Small intestine (tissue), 7 donors: ENCODE results near the gene CDV3. TPM values are rescaled to one million over a fixed set of nuclear protein-coding genes. Genes with fewer than 3 reads are reported as not detected.
A peak's percentile ranks its signal among the peaks of the same experiment; 100 is the strongest.

ENCODE experiments used
- DNase-seq, 2 donors: peaks; one replicate each; pipeline versions ENCODE4 v3.0.0 to v3.0.0-alpha.2; 2013
- FAIRE-seq: peaks from 2 replicates; lab custom pipeline; 2012; peaks lifted over from hg19 to GRCh38; lab: Jason Lieb, UNC
- H3K27ac ChIP-seq, 3 donors: one replicate each; pipeline ENCODE4 v1.5.1; 2013; ENCODE audit warnings: low read length in 2 of 3, mild to moderate bottlenecking in 2 of 3, control low read depth in 1 of 3, inconsistent platforms in 1 of 3, low read depth in 1 of 3, moderate library complexity in 1 of 3
- H3K27me3 ChIP-seq, 3 donors: one replicate each; pipeline ENCODE4 v1.6.1; 2013; ENCODE audit warnings: low read length in 3 of 3, inconsistent platforms in 1 of 3; ENCODE audit not compliant: control insufficient read depth in 3 of 3, insufficient read depth in 3 of 3
- H3K36me3 ChIP-seq, 3 donors: one replicate each; pipeline ENCODE4 v1.6.1; 2013; ENCODE audit warnings: low read length in 3 of 3, inconsistent platforms in 1 of 3, low read depth in 1 of 3, mild to moderate bottlenecking in 1 of 3, moderate library complexity in 1 of 3; ENCODE audit not compliant: control insufficient read depth in 3 of 3, insufficient read depth in 2 of 3
- H3K4me1 ChIP-seq, 3 donors: one replicate each; pipeline ENCODE4 v1.6.1; 2013; ENCODE audit warnings: low read length in 2 of 3, inconsistent platforms in 1 of 3, low read depth in 1 of 3, mild to moderate bottlenecking in 1 of 3, moderate library complexity in 1 of 3; ENCODE audit not compliant: control insufficient read depth in 3 of 3, insufficient read depth in 2 of 3
- H3K4me3 ChIP-seq, 3 donors: one replicate each; pipeline ENCODE4 v1.5.1; 2013; ENCODE audit warnings: low read length in 3 of 3, control low read depth in 1 of 3, inconsistent platforms in 1 of 3, low read depth in 1 of 3, mild to moderate bottlenecking in 1 of 3, moderate library complexity in 1 of 3
- H3K9me3 ChIP-seq, 2 donors: one replicate each; pipeline ENCODE4 v1.6.1; 2013; ENCODE audit warnings: low read depth in 1 of 2, low read length in 1 of 2; ENCODE audit not compliant: control insufficient read depth in 2 of 2, insufficient read depth in 1 of 2
- WGBS, 3 donors: extraction: QIAGEN DNeasy Blood & Tissue Kit; methylation state at CpG; one replicate each; pipeline ENCODE4 v1.1.7; 2013; 5-methylcytosine and 5-hydroxymethylcytosine counted together
- polyA plus RNA-seq, 4 donors: library from polyadenylated mRNA; stranded (reverse) in 3 of 4; unstranded in 1 of 4; fragments of 200-250 nt in 3 of 4; fragments of 120-200 nt in 1 of 4; gene quantifications; one replicate each; pipeline versions ENCODE4 v1.2.1 to v1.2.3, GENCODE V29; 2013
- donor health status: healthy with polysubstance abuse.
- donor health status: control.
- donor health status: control.
- donor health status: Bipolar disorder and iron deficiency.
- donor health status: healthy.

Gene CDV3
- polyA plus RNA-seq, 4 donors: 43.2 to 114 (median 59.5) TPM

DNA sequence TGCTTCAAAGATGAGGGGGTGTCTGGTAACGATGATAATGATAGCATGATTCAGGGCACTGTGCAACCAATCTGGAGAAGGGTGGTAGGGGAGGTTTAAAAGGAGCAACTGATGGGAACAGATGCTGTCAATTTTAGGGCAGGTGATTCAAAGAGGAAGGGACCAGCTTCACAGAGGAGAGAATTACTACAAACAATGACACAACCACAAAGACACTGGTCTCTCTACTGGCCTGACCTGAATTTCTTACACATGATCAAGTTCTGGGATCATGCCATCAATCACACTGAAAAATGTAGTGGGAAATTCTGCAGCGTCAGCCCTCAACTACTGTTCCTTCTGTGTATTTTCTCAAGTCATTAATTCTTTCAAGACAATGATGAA, 2.6 kb upstream of the CDV3 start:
- Histone ChIP-seq H3K27ac (no peak overlapping the region), H3K4me1 (peaks cover 0 to 5% (median under 1%) of the 10 kb centered on the region in 3 donors)
- FAIRE-seq: no peak

DNA sequence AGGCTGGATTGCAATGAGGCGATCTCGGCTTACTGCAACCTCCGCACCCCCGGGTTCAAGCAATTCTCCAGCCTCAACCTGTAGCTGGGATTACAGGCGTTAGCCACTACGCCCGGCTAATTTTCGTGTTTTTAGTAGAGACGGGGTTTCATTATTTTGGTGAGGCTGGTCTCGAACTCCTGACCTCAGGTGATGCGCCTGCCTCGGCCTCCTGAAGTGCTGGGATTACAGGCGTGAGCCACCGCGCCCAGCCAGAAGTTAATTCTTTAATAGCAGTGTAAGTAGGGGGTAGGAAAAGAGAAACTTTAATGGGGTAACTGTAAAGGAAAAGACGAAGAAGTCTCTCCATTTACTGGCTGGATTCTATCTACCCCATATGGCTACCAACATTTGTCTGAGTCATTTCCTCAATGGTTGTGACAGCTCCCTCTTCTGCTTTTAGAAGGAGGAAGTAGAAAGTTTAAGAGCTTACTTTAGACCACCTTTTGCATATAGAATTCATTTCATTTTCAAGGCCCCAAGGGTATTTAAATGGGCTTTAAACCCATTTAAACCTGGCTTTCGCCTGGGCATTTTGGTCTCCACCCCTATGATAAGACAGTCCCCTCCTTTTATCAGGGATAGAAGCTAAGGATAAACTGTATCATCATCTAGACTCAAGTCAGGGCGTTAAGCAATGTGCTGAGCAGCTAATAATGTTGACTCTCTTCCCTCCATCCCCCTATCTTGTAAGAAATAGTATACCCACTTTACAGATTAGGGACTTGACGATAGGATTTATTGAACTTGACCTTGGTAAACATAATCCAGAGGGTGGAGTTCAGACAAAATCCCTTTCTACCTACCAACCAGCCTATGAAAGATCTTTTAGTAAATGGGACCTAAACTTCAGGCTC, 1.1 kb upstream of the CDV3 start:
- Histone ChIP-seq H3K9me3 (no peaks in the 10 kb centered on the region), H3K36me3 (peaks cover 0 to 1% (median 0%) of the 10 kb centered on the region in 3 donors), H3K27me3 (no peaks in the 10 kb centered on the region), H3K4me1 (peaks cover 0 to 5% (median 4%) of the 10 kb centered on the region in 3 donors), H3K27ac (peak overlapping the region; percentile 84 to 92 (median 92)), H3K4me3 (peak overlapping the region in 1 of 3 donors; percentile 42)
- FAIRE-seq: no peak
- 75 to 82% (median 78%) methylated on average over 19 of the region's 19 CpGs for WGBS, 3 donors
- DNase-seq: peak in 1 of 2 donors; percentile 26

More for the DNA sequence above, 2.6 kb upstream of the CDV3 start:
- no peak for DNase-seq
- no peak overlapping the region for H3K4me3 ChIP-seq
- WGBS, 3 donors: 82 to 95% (median 92%) methylated on average over 2 of the region's 2 CpGs
- H3K36me3 ChIP-seq: no peaks in the 10 kb centered on the region
- no peaks in the 10 kb centered on the region for H3K9me3 ChIP-seq
- no peaks in the 10 kb centered on the region for H3K27me3 ChIP-seq

DNA sequence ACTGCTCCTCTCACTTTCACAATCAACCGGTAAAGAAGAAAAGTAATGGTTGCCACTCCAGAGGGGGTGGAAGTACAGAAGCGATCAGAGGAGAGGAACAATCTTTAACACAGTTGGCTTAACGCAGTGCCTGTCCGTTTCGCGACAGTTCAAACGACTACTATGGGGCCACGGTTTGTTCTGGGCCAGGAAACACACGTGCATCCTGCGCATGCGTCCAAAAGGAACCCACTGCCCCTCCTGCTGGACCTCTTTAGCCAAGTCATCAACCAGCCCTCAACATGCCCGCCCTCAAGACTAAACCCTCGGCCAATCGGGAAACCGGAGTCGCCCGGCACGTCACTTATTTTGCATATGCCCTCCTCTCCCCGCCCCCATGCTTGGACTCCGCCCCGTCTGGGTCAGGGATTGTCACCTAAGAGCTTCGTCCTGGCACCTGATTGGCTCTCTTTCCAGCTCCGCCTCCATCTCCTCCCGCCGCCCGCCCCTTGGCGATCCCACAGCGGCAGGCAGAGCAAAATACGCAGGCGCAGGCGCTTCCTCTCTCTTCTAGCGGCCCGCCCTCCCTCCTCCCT, 345 bp upstream of the CDV3 start:
- DNase-seq (peak; percentile 100), FAIRE-seq (no peak)
- peaks cover 0 to 6% (median 5%) of the 10 kb centered on the region in 3 donors for H3K4me1 ChIP-seq
- no peaks in the 10 kb centered on the region for H3K9me3 ChIP-seq
- H3K36me3 ChIP-seq: peaks cover 3 to 6% (median 5%) of the 10 kb centered on the region in 3 donors
- H3K27me3 ChIP-seq: no peaks in the 10 kb centered on the region
- peak overlapping the region; percentile 43 to 96 (median 88) for H3K4me3 ChIP-seq
- 1% methylated on average over 32 to 33 of the region's 33 CpGs for WGBS, 3 donors
- H3K27ac ChIP-seq: peak overlapping the region; percentile 84 to 99 (median 92)

DNA sequence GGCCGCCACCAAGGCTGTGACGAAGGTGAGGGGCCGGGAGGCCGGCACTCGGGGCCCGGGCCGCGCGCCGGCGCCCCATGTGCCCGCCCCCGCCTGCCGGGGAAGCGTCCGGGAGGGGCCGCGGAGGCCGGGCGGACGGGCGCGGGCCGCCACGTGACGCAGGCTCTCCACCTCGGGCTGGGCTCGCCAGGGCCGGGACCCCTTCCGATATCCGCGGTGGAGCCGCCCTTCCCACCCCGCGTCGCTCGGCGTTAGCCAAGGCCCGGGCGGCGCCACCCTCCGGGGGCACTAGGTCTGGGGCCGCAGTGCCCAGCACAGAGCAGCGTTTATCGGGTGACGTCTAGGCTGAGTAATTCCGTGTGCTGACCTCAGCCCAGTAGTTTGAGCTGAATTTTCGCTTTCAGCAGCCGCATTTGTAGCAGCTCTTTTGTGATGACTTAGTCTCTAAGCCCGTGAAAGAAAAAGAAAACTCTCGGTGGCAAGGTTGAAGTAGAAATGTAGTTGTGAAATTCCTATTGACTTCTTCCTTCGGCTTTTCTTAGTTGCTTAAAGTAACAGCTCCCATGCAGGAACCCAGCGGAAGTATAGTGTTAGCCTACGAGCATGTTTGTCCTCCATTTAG, 885 bp downstream of the CDV3 start:
- 0 to 1% (median 0%) methylated on average over 25 to 54 of the region's 54 CpGs for WGBS, 3 donors
- Histone ChIP-seq H3K9me3 (no peaks in the 10 kb centered on the region), H3K36me3 (peaks cover 3 to 9% (median 9%) of the 10 kb centered on the region in 3 donors), H3K4me3 (peak overlapping the region; percentile 88 to 96 (median 90)), H3K27ac (peak overlapping the region; percentile 95 to 99 (median 97)), H3K4me1 (peaks cover 3 to 13% (median 10%) of the 10 kb centered on the region in 3 donors), H3K27me3 (no peaks in the 10 kb centered on the region)
- FAIRE-seq: no peak
- DNase-seq: peak; percentile 77 to 91

DNA sequence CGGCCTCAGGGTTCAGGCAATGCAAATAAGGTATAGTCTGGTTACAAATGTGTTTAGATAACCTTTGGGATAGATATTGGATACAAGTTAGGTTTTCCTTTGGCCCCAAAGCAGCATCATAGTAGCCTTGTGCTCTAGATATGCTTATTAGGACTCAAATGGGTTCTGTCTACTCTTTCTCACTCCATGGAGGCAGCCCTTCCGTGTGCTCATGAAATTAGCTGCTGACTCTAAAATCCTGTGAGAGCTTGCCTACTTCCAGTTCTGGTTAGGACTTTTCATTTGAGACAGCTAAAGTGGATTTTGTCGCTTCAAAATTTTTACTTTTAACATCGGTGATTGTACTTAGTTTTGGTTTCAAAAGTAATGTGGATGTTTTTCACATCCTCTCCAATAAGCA, 1.6 kb downstream of the CDV3 start:
- 22 to 26% (median 24%) methylated on average over 4 of the region's 4 CpGs for WGBS, 3 donors

DNA sequence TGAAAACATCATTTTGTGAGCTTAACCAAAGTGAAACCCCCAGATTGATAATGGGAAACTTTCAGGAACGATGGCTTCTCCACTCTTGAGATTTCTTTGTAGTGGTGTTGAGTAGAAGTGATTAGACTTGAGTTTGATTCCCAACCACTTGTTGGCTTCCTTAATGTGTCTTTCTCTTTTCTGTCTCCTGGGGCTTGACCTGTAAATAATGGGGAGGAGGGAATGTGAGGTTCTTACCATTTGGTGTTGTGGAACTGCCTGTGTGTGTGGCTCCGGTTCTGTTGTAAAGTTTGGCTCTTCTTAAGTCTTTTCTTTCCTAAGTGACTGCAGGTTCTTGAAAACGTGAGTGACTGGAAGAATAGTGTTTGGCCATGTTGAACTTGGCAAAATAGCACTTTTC, 2.7 kb downstream of the CDV3 start:
- Histone ChIP-seq H3K36me3 (peaks cover 3 to 21% (median 9%) of the 10 kb centered on the region in 3 donors), H3K27me3 (no peaks in the 10 kb centered on the region), H3K4me1 (peaks cover 3 to 13% (median 10%) of the 10 kb centered on the region in 3 donors), H3K27ac (no peak overlapping the region), H3K9me3 (no peaks in the 10 kb centered on the region), H3K4me3 (peak overlapping the region in 2 of 3 donors; percentile 12 to 31)
- DNase-seq (no peak), FAIRE-seq (no peak)
- WGBS, 3 donors: 24 to 35% (median 31%) methylated on average over 3 of the region's 3 CpGs

More for the DNA sequence above, 1.6 kb downstream of the CDV3 start:
- H3K27me3 ChIP-seq: no peaks in the 10 kb centered on the region
- peak overlapping the region; percentile 88 to 96 (median 90) for H3K4me3 ChIP-seq
- peak overlapping the region; percentile 95 to 99 (median 97) for H3K27ac ChIP-seq
- peak in 1 of 2 donors; percentile 20 for DNase-seq
- no peak for FAIRE-seq
- H3K36me3 ChIP-seq: peaks cover 3 to 13% (median 9%) of the 10 kb centered on the region in 3 donors
- H3K9me3 ChIP-seq: no peaks in the 10 kb centered on the region
- H3K4me1 ChIP-seq: peaks cover 3 to 13% (median 10%) of the 10 kb centered on the region in 3 donors

DNA sequence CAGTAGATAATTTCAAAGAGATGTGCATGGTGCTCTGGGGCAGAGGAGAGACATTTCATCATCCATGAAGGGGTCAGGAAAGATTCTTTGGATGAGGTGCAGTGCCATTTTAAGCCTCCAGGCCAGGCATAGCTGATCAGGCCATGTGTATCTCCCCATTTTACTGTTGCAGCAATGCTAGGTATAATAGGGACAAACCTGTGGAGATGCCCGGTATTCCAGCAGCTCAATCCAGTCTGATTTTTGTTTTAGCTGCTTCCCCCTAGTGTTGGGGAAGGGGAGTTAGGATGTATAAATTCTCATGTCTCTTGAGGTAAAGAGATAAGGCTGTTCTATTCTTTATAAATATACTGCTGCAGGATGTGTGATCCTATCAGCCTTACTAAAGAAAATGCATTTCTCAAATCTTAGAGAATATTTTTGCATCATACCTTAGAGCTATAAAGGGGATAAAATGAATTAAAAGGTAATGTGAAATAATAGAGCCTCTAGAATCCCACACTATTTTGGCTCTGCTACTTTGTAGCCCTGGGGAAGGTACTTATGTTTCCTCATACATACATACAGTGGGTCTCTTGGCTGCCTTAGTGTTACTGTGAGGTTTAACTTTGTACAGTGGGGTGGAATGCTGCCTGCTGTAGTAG, 5.2 kb downstream of the CDV3 start:
- DNase-seq (peak; percentile 23 to 31), FAIRE-seq (no peak)
- Histone ChIP-seq H3K9me3 (no peaks in the 10 kb centered on the region), H3K4me3 (no peak overlapping the region), H3K36me3 (peaks cover 7 to 31% (median 16%) of the 10 kb centered on the region in 3 donors), H3K4me1 (peaks cover 3 to 10% (median 8%) of the 10 kb centered on the region in 3 donors), H3K27me3 (no peaks in the 10 kb centered on the region), H3K27ac (peak overlapping the region in 1 of 3 donors; percentile 20)
- WGBS, 3 donors: 3 to 26% (median 8%) methylated on average over 1 of the region's 1 CpG
